BLaER1 treated with 17β-estradiol and CSF1 and Interleukin-3, amounts not matched to agents 10 nM and 100 nM (cell line): Measurements from ENCODE around the gene BRI3BP.
"Not testable (repeated sequence)": the region's sequence is repeated elsewhere in the genome, so short reads cannot be mapped to it uniquely, and the experiment has no call there.

Source experiments
- H3K27ac ChIP-seq, 11 experiments: shearing (Covaris generic); formaldehyde crosslinking; 2 replicates each; pipeline ENCODE4 v1.8.1; 2022
- H3K27me3 ChIP-seq, 11 experiments: shearing (Covaris generic); formaldehyde crosslinking; 2 replicates each; pipeline ENCODE4 v1.8.1; 2022
- H3K36me3 ChIP-seq, 11 experiments: shearing (Covaris generic); formaldehyde crosslinking; 2 replicates each; pipeline ENCODE4 v1.8.1; 2022
- H3K4me1 ChIP-seq, 10 experiments: shearing (Covaris generic); formaldehyde crosslinking; 2 replicates each; pipeline ENCODE4 v1.8.1; 2022
- H3K4me2 ChIP-seq, 11 experiments: shearing (Covaris generic); formaldehyde crosslinking; 2 replicates each; pipeline ENCODE4 v1.8.1; 2022
- H3K4me3 ChIP-seq, 10 experiments: shearing (Covaris generic); formaldehyde crosslinking; 2 replicates each; pipeline ENCODE4 v1.8.1; 2022
- H3K9ac ChIP-seq, 11 experiments: shearing (Covaris generic); formaldehyde crosslinking; 2 replicates each; pipeline ENCODE4 v1.8.1; 2022
- H3K9me3 ChIP-seq, 11 experiments: shearing (Covaris generic); formaldehyde crosslinking; replicated peaks in 1 of 11; 2 replicates each; pipeline ENCODE4 v1.8.1; 2022
- H4K20me1 ChIP-seq, 11 experiments: shearing (Covaris generic); formaldehyde crosslinking; 2 replicates each; pipeline ENCODE4 v1.8.1; 2022
- Cebpa-rat ChIP-seq, 11 experiments: shearing (Covaris generic); IDR thresholded peaks; 2 replicates each; pipeline ENCODE4 v1.8.1; 2022

BRI3BP gene

DNA sequence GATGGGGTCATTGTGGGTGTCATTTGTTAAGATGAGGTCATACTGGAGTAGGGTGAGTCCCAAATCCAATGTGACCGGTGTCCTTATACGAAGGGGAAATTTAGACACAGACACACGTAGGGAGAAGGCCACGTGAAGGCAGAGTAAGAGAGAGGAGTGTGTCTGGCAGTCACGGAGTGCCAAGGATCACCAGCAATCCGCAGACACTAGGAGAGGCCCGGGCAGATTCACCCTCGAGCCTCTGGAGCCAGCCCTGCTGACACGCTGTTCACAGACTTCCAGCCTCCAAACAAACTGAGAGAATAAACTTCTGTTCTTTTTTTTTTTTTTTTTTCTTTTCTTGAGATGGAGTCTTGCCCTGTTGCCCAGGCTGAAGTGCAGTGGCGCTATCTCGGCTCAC is 24.9 kb downstream of the BRI3BP start:
- Histone ChIP-seq H3K27ac (no peak overlapping the region), H3K4me2 (no peak overlapping the region), H3K27me3 (no peaks in the 10 kb centered on the region), H4K20me1 (peaks cover 0 to 20% (median 0%) of the 10 kb centered on the region in 11 experiments; a peak in 5 of 22 replicates), H3K9me3 (peaks cover 5 to 30% (median 24%) of the 10 kb centered on the region in 11 experiments; a peak in 18 of 22 replicates), H3K9ac (no peak overlapping the region), H3K4me1 (peaks cover 0 to 18% (median 4%) of the 10 kb centered on the region in 10 experiments; a peak in 7 of 20 replicates), H3K4me3 (no peak overlapping the region), H3K36me3 (peaks cover 28 to 97% (median 89%) of the 10 kb centered on the region in 11 experiments)
- no peak for TF ChIP-seq Cebpa-rat (IDR thresholded peaks at IDR 0.05)

DNA sequence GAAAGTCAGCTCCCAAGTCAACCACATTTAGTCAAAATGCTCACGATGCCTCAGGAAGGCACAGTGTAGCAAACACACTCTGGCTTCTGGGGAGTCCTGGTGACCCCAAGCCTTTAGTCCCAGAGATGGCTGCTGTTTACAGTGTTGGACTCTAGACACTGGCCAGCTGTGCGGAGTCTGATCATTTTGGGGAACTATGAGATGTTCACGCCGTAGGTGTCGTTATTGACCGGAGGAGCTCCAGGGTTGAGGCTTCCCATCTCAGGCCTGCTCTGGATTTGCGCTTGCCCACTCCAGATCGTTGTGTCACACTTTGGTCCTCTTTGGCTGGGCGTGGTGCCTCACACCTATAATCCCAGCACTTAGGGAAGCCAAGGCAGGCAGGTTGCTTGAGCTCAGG is 27.7 kb downstream of the BRI3BP start:
- Histone ChIP-seq H3K4me1 (peaks cover 0 to 4% (median 0%) of the 10 kb centered on the region in 10 experiments; a peak in 4 of 20 replicates), H3K27ac (no peak overlapping the region), H3K36me3 (peaks cover 18 to 97% (median 85%) of the 10 kb centered on the region in 11 experiments; a peak in 21 of 22 replicates), H3K9me3 (peaks cover 6 to 30% (median 24%) of the 10 kb centered on the region in 11 experiments; a peak in 18 of 22 replicates), H4K20me1 (0 out of 22 replicates have a peak, but pooled peaks cover 0 to 5% (median 0%) of the 10 kb centered on the region in 11 experiments), H3K4me3 (no peak overlapping the region), H3K9ac (no peak overlapping the region), H3K27me3 (no peaks in the 10 kb centered on the region), H3K4me2 (no peak overlapping the region)
- no peak for TF ChIP-seq Cebpa-rat (IDR thresholded peaks at IDR 0.05)

- Histone ChIP-seq H3K27me3 (no peaks in the 10 kb centered on the region), H3K4me2 (no peak overlapping the region), H4K20me1 (0 out of 22 replicates have a peak, but pooled peaks cover 0 to 5% (median 0%) of the 10 kb centered on the region in 11 experiments), H3K27ac (no peak overlapping the region), H3K9ac (no peak overlapping the region), H3K4me3 (no peak overlapping the region), H3K36me3 (peaks cover 18 to 100% (median 90%) of the 10 kb centered on the region in 11 experiments; a peak in 21 of 22 replicates), H3K4me1 (peaks cover 0 to 8% (median 0%) of the 10 kb centered on the region in 10 experiments; a peak in 3 of 20 replicates), H3K9me3 (peaks cover 6 to 30% (median 24%) of the 10 kb centered on the region in 11 experiments; a peak in 18 of 22 replicates)
- no peak for TF ChIP-seq Cebpa-rat (IDR thresholded peaks at IDR 0.05)
Observed at GRCh38 chr12:125021771-125022170, 28.3 kb downstream of the BRI3BP start.

DNA sequence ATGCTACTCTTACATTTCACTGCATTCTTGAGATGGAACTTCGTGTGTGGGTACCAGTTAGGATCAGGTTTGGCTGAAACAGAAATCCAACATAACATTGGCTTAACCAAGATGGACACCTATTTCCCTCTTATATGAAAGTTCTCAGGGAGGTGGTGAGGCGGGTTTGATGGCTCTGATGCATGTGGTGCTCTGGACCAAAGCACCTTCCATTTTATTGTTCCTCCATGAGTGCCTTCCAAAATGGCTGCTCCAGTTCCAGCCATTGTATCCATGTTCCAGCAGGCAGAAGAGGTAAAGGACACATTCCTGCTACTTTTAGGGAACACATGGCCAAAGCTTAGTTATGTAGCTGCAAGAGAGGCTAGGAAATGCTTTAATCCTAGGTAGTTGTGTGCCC is 29.6 kb downstream of the BRI3BP start:
- no peak overlapping the region for H3K4me2 ChIP-seq
- no peak overlapping the region for H3K9ac ChIP-seq
- peaks cover 13 to 98% (median 83%) of the 10 kb centered on the region in 11 experiments; a peak in 21 of 22 replicates for H3K36me3 ChIP-seq
- H3K4me3 ChIP-seq = no peak overlapping the region
- no peak for TF ChIP-seq Cebpa-rat (IDR thresholded peaks at IDR 0.05)
- 0 out of 22 replicates have a peak, but pooled peaks cover 0 to 5% (median 0%) of the 10 kb centered on the region in 11 experiments for H4K20me1 ChIP-seq
- H3K9me3 ChIP-seq = peaks cover 6 to 30% (median 24%) of the 10 kb centered on the region in 11 experiments; a peak in 18 of 22 replicates
- H3K27ac ChIP-seq = no peak overlapping the region
- peaks cover 0 to 8% (median 0%) of the 10 kb centered on the region in 10 experiments; a peak in 3 of 20 replicates for H3K4me1 ChIP-seq
- no peaks in the 10 kb centered on the region for H3K27me3 ChIP-seq

- Histone ChIP-seq H4K20me1 (peaks cover 0 to 5% (median 0%) of the 10 kb centered on the region in 11 experiments; a peak in 2 of 22 replicates), H3K9me3 (peaks cover 6 to 30% (median 24%) of the 10 kb centered on the region in 11 experiments; a peak in 18 of 22 replicates), H3K27me3 (no peaks in the 10 kb centered on the region), H3K9ac (no peak overlapping the region), H3K4me3 (no peak overlapping the region), H3K4me1 (peaks cover 0 to 11% (median 0%) of the 10 kb centered on the region in 10 experiments; a peak in 3 of 20 replicates), H3K36me3 (peaks cover 6 to 94% (median 70%) of the 10 kb centered on the region in 11 experiments; a peak in 20 of 22 replicates), H3K4me2 (no peak overlapping the region), H3K27ac (peak overlapping the region in 1 of 11 experiments; percentile 5; a peak in 1 of 22 replicates)
- TF ChIP-seq Cebpa-rat (IDR thresholded peaks at IDR 0.05) = no peak
Observed at GRCh38 chr12:125024949-125025563, 31.6 kb downstream of the BRI3BP start.

GRCh38 chr12:125025606-125026235 is 32.3 kb downstream of the BRI3BP start:
- Histone ChIP-seq H3K27me3 (no peaks in the 10 kb centered on the region), H3K9ac (no peak overlapping the region), H4K20me1 (peaks cover 0 to 5% (median 0%) of the 10 kb centered on the region in 11 experiments; a peak in 2 of 22 replicates), H3K9me3 (peaks cover 6 to 24% (median 20%) of the 10 kb centered on the region in 11 experiments; a peak in 18 of 22 replicates), H3K4me2 (no peak overlapping the region), H3K27ac (no peak overlapping the region), H3K4me1 (peaks cover 0 to 11% (median 0%) of the 10 kb centered on the region in 10 experiments; a peak in 3 of 20 replicates), H3K36me3 (peaks cover 6 to 88% (median 64%) of the 10 kb centered on the region in 11 experiments; a peak in 20 of 22 replicates), H3K4me3 (no peak overlapping the region)
- no peak for TF ChIP-seq Cebpa-rat (IDR thresholded peaks at IDR 0.05)

DNA sequence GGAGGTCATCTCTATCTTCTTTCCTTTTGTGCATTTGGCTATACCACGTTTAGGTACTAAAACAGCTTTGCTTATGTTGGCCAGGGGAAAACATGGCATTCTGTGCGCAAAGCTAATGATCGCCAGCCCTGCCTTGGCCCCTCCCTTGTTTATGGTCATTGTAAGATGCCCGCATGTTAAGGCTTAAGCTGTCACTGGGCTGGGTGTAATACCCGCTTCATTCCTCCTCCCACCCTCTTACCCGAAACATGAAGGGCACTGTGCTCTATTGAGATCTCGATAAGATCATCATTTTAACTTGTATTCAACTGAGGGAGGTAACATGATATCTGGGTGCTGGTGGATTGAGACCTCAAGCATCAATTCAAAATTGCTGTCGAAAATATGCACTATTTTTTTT is 34.7 kb downstream of the BRI3BP start:
- Histone ChIP-seq H4K20me1 (peaks cover 0 to 6% (median 0%) of the 10 kb centered on the region in 11 experiments; a peak in 2 of 22 replicates), H3K27me3 (no peaks in the 10 kb centered on the region), H3K27ac (no peak overlapping the region), H3K4me2 (no peak overlapping the region), H3K4me3 (no peak overlapping the region), H3K9ac (no peak overlapping the region), H3K4me1 (peaks cover 0 to 11% (median 0%) of the 10 kb centered on the region in 10 experiments; a peak in 2 of 20 replicates), H3K9me3 (peaks cover 0 to 4% (median 1%) of the 10 kb centered on the region in 11 experiments; a peak in 7 of 22 replicates), H3K36me3 (peaks cover 4 to 64% (median 40%) of the 10 kb centered on the region in 11 experiments; a peak in 20 of 22 replicates)
- no peak for TF ChIP-seq Cebpa-rat (IDR thresholded peaks at IDR 0.05)

DNA sequence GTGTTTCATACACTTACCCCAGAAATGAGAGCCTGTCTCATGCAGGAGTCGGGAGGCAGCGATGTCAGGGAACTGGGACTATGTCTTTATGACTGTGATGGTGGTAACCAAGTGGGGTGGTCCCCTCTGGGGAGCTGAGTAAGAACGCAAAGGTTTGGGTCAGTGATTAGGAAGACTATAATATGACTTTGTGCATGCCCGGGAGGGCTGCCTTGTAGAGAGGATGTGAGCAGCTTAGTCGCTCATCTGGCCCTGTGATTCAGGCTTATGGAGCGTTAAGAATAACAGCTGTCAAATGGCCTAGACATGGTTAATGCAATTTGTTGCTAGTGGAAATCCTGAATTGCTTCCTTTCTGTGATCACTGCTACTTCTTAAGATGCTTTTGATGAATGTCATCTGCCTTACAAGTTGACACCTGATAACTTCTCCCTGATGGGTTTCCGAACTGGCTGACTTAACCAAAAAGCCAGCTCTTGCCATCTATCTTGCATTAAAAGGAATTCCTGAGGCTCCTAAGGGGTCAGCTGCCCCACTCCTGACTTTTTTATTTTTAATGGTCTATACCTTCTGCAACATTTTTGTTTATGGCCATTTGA is 36.4 kb downstream of the BRI3BP start:
- Histone ChIP-seq H3K4me2 (no peak overlapping the region), H3K4me3 (no peak overlapping the region), H3K4me1 (peaks cover 0 to 11% (median 0%) of the 10 kb centered on the region in 10 experiments; a peak in 2 of 20 replicates), H3K36me3 (peaks cover 0 to 48% (median 23%) of the 10 kb centered on the region in 11 experiments; a peak in 17 of 22 replicates), H4K20me1 (peaks cover 0 to 6% (median 0%) of the 10 kb centered on the region in 11 experiments; a peak in 2 of 22 replicates), H3K27ac (no peak overlapping the region), H3K27me3 (no peaks in the 10 kb centered on the region), H3K9ac (no peak overlapping the region), H3K9me3 (peaks cover 0 to 9% (median 6%) of the 10 kb centered on the region in 11 experiments; a peak in 17 of 22 replicates)
- TF ChIP-seq Cebpa-rat (IDR thresholded peaks at IDR 0.05) = no peak

- not testable (repeated sequence) for H3K4me2 ChIP-seq, H3K27ac ChIP-seq, H3K27me3 ChIP-seq, H3K4me3 ChIP-seq, H3K9ac ChIP-seq, H3K4me1 ChIP-seq, H4K20me1 ChIP-seq
- Histone ChIP-seq H3K9me3 (peaks cover 0 to 13% (median 9%) of the 10 kb centered on the region in 11 experiments; a peak in 17 of 22 replicates), H3K36me3 (peaks cover 0 to 32% (median 7%) of the 10 kb centered on the region in 11 experiments; a peak in 13 of 22 replicates)
Observed at GRCh38 chr12:125031471-125031870, 38.0 kb downstream of the BRI3BP start.
